Activated T-helper 1 cell treated with anti-CD3 and anti-CD28 coated beads, Interleukin-2, amount 50 U/mL, for 16 hours (primary cell): Measurements from ENCODE around the gene TMEM134.
"Not testable (repeated sequence)": the region's sequence is repeated elsewhere in the genome, so short reads cannot be mapped to it uniquely, and the experiment has no call there.

Source experiments
- DNase-seq, 2 donors: peaks; one replicate each; pipeline ENCODE4 v3.0.0-alpha.2; 2020; ENCODE audit warnings: low read depth in 1 of 2, low spot score in 1 of 2

Gene TMEM134, protein sequence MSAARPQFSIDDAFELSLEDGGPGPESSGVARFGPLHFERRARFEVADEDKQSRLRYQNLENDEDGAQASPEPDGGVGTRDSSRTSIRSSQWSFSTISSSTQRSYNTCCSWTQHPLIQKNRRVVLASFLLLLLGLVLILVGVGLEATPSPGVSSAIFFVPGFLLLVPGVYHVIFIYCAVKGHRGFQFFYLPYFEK

DNA sequence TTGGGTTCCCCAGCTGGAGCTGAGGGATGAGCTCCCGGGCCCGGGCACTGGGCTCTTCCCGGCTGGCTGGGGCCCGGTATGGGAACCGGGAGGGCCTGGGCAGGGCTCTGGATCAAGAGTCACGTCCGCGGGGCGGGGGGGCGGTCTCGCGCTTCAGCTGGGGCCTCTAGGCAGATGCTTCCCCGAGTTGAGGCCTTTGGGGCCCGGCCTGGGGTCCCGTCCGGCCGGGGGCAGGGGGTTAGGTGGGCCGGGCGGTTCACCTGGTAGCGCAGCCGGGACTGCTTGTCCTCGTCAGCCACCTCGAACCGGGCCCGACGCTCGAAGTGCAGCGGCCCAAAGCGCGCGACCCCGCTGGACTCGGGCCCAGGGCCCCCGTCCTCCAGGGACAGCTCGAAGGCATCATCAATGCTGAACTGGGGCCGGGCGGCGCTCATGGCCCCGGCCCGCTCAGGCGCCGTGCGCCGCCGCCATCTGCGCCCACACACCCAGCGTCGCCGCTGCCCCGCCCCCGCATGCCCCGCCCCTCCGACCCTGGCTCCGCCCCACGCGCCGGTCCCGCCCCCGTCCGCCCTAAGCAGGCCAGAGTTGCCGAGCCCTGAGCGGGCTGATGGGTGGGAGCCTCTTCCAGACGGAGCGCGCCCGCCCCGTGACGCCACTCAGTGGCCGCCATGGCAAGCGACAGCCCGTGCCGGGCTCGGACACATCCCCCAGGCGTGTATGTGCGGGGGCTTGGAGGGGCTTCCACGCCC lies at the start of gene TMEM134:
TSS of gene TMEM134 (minus strand) at position 493 of the 749 bp plus-strand sequence. CDS start at position 434, 59 bp downstream.
- peak; percentile 87 to 91 for DNase-seq

DNA sequence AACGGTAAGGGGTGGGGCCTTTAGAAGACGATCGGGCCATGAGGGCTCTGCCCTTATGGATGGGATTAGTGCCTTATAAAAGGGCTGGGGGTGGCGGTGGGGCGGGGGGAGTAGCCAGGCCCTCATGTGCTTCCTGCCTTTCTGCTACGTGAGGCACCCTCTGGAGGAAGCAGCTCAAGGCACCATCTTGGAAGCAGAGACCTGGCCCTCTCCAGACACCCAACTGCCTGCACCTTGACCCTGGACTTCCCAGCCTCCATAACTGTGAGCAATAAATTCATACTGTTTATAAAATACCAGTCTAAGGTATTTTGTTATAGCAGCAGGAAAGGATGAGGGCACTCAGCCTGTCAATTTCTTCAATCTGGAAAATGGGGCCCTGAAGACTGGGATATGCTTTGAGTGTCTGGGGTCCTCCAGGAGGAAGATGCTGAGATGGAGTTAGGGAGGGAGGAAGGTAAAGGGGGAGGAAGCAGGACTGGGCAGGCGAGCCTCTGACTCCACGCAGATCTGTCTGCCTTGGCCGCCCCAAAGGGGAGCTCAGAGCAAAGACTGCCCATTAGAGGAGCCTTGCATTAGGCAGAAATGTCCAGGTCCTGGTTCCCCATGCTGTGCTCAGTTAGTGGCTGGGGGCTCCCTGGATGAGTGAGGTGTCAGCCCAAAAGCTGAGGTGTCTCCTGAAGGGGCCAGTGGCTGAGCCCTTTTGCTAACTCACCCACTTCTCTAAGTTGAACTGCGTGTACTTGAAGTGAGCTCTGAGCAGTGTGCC lies 48.9 kb upstream of the TMEM134 start:
- no peak for DNase-seq

DNA sequence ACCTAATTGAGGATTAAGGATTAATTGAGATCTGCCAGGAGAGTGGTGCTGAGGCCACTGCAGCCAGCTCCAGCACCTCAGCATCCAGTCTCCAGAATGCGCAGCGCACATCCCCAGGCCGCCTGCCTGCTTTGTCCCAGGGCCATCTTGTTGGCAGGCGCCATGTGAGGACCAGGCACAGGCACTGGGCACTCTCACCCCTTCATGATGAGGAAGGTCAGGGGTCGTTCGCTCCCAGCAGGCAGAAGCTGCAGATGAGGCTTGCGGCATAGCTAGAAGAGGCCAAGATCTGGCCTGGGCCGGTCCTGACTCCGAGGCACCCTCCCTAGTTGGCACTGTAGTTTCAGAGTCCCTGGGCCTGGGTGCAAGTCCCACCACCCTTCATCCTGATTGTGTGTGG lies 47.8 kb upstream of the TMEM134 start:
- DNase-seq, result no peak

DNA sequence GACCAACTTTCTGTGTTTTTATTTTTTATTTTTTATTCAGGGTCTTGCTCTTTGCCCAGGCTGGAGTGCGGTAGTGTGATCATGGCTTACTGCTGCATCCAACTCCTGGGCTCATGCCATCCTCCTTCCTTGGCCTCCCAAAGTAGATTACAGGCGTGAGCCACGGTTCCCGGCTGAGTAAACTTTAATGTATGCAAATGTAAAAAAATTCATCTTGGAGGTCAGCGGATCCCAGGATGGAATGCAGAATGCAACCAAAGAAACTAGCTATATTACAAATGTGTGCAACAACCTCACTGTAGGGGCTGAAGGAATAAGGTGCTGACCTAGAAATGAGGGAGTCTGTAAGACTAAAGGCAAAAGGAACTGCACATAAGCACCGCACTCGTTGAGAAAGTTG lies 45.1 kb upstream of the TMEM134 start:
- DNase-seq, result no peak

DNA sequence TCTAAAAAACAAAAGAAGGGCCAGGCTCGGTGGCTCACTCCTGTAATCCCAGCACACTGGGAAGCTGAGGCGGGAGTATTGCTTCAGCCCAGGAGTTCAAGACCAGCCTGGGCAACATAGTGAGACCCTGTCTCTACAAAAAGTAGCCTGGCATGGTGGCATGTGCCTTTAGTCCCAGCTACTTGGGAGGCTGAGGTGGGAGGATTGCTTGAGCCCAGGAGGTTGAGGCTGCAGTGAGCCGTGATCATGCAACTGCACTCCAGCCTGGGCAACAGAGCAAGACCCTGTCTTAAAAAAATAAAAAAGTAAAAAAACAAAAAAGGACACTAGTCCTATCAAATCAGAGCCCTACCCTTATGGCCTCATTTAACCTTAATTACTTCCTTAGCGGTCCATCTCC lies 42.5 kb upstream of the TMEM134 start:
- DNase-seq, result not testable (repeated sequence)

DNA sequence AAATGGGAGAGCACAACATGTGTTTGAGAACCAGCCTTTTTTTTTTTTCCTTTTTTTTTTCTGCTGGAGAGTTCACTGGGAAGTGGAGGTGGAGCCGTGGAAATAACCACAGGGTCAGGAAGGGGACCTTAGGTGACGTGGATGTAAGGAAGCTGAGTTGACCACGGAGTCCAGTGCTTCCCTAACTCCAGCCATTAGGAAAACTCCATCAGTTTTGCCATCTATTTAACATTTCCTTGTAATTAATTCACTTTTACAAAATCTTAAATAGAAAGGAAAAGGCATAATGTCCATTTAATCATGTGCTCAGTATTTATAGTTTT lies 40.9 kb upstream of the TMEM134 start:
- no peak for DNase-seq

DNA sequence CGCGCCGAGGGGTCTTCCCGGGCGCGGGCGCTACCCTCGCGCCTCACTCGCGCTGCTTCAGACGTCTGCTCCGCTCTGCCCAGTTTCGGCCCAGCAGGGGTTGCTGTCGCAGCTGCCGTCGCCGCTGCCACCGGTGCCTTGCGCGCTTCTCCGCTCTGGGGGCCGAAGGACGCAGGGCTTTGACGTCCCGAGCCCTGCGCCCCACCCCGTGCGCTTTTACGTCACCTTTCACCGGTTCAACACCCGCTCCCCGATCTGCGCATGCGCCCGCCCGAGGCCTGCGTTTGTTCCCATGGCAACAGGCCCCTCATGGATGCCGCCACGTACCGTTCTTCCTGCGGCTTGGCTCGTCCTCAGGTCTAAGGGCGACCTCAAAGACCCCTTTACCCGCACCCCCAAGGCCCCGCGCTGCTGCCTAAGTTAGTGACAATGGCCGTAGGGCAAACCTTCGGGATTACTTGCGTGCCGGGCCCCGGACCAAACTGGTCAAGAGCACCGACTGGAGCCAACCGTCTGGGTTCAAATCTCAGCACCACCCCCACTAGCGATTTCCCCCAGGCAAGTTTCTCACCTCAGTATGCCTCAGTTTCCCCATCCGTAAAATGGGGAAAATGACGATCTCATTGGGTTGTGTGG lies 39.6 kb upstream of the TMEM134 start:
- peak; percentile 97 to 99 for DNase-seq

DNA sequence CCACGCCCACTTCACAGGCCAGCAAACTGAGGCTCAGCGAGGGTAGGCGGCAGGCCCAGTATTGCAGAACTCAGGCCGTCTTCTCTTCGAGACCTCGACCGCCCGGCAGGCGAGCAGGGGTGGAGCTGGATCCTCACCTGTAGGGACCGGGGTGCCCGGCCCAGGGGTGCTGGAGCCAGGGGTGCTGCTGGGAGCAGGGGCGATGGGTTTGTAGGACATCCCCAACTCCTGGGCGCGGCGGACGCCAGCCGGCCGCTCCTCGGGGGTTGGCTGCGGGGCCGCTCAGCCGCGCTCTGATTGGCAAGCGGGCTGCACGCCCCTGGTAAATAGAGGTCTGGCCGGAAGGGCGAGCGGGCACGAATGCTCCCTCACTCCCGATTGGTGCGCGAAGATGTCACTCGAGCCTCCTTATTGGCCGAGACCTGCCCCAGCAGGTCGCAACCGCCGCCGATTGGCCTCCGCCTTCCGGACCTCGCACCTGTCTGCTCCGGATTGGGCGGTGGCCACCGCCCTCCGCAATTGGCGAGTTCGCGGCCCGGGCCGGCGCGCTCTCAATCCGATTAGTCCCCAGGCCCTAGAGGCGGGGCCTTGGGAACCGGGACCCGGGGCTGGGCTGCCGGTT lies 38.9 kb upstream of the TMEM134 start, which contains the start of gene CDK2AP2:
TSS of gene CDK2AP2 (minus strand) at position 299 of the 622 bp plus-strand sequence. CDS start at position 219, 80 bp downstream.
- peak; percentile 91 to 97 for DNase-seq

DNA sequence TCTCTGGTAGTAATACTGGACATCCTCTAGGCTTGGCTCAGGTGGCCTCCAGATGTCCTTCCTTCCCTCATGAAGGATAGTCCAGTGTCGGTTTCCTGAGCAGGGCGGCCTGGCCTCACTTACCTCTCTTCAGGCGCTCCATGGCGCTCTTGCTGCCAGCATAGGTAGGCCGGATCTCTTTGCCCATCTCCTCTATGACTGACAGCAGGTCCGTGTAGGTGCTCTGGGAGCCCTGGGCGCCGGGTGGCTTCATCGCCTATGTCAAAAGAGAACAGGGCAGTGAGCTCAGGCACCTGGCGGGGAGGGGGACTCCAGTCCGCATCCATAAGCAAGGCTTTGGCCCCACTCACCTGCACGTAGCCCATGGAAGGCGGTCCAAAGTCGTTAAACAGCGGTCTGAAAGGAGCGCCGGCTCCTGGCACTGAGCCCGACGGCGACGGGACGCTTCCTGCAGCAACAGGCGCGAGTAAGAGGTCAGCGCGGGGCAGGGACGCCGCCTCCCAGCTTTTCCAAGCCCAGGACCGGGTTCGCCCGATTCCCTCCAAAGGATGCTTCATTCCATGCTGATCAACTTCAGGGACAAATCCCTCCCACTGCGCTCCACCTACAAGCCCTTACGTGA lies 38.3 kb upstream of the TMEM134 start:
- no peak for DNase-seq

DNA sequence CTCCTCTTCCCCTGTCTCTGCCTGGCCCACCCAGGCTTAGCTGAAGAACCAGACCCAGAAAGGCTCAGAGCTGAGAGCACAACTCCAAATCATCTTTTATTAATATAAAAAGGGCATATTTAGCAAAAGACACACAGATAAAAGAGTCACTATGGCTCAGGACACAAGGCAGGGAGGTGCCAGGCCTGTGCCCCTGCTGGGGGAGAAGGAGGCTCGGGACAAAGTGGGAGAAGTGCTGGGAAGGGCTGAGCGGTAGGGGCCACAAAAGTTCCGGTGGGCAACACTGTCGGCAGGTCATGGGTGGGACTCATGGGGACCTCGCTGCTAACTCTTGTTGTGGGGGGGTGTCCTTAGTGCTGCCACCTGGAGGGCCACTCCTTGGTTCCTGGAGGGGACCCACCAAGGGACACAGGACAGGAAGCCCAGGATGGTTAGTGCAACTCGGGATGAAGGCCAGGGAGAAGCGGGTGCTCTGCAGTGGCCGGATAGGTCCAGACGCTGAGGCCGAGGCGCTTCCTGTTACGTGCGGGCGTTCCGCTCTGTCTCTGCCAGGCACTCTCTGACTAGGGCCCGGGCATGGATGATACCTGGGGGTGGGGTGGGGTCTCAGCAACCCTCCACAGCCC lies 37.5 kb upstream of the TMEM134 start:
- DNase-seq, result no peak

DNA sequence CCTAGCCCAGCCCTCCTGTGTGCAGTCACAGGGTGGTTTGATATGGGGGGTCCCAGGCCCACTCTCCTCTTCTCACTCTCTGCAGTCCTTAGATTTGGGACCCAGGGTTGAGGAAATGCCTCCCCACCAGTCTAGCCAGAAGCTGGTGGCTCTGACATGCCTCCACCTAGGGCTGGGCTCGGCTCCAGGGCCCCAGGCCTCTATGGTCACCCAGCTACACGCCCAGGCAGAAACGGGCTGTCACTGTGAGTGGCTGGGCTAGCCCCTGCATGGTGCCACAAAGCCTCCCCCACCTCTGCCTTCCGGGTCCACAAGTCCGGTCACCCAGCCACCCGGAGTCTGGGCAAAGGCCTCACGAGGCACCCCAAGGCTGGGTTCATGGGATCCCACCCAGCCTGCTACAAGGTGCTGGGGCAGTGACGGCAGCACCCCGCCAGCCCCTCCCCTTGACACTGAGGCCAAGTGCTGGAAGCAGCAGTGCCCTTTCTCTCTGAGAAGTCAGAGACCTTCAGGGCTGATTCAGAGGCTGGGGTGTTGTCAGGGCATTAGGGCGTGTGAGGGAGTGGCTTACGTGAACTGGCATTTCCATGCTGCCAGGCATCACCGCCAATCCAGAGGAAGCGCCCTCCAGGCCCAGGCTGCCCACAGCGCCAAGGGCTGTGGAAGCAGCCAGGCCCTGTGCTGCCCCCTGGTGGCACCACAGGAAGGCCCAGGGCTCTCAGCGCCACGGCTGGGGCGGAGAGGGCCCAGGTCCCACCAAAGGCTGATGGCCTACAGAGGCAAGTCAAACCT lies 36.8 kb upstream of the TMEM134 start:
- peak; percentile 74 to 85 for DNase-seq

DNA sequence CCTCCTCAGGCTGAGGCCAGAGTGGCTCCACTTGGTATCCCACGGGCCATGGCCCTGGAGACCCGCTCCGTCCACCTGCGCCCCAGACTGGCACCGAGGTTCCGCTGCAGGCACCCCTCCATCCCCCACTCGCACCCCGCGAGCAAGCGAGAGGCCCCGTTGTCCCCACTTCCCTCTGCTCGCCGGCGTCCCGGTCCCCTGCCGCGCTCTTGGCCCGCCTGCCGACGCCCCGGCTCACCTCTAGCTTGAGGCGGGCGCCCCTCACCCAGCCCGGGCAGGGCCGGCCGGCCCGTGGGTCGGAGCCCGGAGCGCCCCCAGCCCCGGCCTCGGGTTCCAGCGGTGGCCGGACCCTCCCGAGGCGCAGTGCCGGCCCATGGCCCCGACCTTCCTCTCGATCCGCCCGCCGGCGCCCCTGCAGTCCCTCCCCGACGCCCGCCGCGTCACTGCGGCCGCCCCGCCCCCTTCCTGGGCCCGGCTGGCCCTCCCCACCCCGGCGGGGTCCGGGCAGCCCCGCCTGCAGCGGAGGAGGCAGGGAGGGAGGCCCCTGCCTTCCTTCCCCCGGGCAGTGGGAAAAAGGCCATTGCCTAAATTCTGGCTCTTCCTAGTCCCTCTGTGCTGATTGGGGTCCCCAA lies 36.0 kb upstream of the TMEM134 start, which contains the start of gene PITPNM1:
TSS of gene PITPNM1 (minus strand) at position 414 of the 632 bp plus-strand sequence. CDS start 1,183 bp downstream, outside the sequence.
- DNase-seq, result peak; percentile 49 to 63

DNA sequence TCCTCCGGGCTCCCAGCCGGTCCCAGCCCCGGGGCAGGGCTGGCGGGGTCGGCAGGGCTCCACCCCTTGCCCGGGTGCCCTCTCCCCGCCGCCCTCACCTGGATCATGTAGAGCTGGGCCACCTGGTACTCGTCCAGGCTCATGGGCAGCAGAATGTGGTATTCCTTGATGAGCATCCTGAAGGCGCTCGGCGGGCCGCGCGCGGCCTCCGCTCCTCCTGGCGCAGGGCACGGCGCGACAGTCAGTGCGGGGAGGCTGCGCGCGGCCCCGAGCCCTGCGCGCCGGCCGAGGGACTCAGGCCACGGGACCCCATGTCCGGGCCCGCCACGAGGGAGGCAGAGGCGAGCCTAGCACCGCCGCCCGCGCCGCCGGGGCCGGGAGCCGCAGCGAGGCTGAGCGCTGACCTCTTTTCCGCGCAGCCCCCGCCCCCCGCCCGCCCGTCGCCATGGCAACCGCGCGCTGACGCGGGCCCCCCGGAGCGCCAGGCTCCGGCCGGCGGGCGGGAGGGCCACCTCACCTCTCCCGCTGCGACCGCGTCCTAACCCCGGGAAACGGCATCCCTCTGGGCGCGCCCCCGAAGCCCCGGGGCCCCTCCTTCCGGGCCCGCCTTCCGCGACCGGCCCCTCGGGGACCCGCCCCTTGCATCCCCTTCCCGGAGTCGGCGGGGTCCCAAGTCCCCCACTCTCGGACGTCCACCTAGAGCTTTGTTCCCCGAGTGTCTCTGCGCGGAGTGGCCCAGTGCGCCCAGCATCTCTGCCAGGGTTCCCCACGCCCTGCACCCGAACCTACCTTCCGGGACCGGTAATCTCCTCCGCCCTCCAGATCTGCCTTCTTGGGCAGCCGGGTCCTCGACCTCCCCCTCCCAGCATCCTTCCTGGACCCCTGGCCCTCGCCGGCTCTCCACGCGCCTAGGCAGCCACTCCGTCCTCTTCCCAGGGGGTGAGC lies 35.2 kb upstream of the TMEM134 start:
- no peak for DNase-seq

DNA sequence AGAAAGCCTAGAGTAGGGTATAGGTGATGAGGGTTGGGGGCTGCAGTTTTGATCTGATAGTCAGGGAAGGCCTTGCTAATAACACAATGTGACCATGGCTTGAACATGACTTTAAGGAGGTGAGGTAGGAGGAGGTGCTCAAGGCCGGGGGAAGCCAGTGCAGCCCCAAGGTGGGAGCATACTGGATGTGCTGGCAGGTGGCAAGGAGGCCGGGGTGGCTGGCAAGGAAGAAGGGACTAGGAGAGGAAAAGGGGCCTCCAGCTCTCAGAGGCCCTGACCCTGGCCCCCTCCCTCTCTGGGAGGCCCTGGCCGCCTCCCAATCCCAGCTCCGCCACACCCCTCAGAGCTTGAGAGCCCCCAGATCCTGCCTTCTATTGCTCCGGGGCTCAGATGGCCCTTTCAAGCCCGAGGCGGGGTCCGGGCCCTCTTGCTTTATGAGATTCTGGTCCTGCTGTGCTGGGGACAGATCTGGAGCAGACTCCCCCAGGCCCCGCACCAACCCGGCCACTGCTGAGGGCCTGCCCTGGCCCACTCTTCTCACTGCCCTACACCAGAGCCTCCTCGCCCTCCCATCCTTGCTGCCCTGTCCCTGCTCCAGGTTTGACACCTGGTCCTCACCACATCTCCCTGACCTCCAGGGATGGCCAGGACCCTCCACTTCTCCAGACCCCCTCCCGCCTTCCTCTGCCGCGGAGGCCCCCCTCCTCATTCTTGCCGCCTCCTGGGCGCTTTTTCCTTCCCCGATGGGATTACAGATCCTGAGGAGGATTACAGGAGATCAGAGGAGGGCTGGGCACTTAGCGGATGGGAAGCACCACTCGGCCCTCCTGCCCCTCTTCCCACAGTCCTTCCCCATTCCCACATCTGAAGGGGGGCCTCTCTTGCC lies 34.3 kb upstream of the TMEM134 start:
- no peak for DNase-seq

DNA sequence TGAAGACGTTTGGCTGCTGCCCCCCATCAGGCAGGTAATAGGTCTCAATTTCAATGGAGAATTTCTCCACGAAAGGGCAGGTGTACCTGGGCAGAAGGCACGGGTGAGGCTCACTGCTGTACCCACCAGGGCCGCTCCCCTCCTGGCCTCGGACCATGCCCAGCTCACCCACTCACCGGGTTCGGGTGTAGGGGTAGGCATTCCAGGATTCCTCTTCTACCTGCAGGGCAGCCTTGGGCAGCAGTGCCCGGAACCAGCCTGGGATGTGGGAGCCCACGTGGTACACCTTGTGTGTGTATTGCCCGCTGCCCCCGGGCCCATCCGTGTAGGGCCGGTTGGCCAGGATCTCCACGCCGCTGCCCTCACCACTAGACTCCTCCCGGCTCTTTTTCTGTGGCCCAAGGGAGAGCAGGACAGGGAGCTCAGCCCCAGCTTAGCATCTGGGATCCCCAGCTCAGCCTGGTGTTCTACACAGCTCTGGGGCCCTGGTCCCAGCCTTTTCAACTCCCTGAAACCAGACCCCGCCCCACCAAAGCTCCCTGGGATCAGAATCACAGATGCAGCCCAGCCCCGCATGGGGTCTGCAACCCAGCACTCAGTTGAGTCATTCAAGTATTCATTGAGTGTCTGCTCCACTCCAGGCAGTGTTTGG lies 33.4 kb upstream of the TMEM134 start:
- no peak for DNase-seq

DNA sequence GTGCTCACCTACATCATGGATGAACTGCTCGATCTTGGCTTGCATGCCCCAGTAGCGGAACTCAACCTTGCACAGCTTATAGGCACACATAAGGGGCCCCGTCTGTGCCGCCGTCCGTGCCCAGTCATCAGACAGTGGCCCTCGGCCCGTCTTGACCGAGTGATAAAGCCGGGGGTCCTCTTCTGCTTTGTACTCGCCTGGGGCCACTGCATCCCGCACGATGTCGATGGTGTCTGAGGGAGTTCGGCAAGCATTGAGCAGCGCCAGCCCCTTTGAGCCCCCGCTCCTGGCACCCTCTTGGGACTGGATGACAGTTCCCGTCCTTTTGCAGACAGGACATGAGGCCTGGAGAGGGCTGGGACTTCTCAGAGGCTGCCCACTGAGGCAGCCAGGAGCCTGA lies 32.8 kb upstream of the TMEM134 start:
- no peak for DNase-seq
